A549 treated with DMSO at 1 μM for 4 hours (cell line): ENCODE results near the gene DNAJC7. TPM values are rescaled to one million over a fixed set of nuclear protein-coding genes. Genes with fewer than 3 reads are reported as not detected.

ENCODE experiments used
- total RNA-seq: library from RNA; stranded (reverse); fragments of 200-300 nt; extraction: Qiagen RNA extraction; gene quantifications from 5 replicates; pipeline ENCODE4 v1.2.3, GENCODE V29; 2022; ENCODE audit warnings: low read depth

DNAJC7 gene
- 106 to 129 TPM (median 121 TPM) in 5 replicates for total RNA-seq

GRCh38 chr17:42016941-42017865 is at the start of gene DNAJC7:
TSS of gene DNAJC7 (minus strand) at chr17:42017439. CDS start at chr17:42017416, 23 bp downstream.

GRCh38 chr17:42050393-42051012 is 33.3 kb upstream of the DNAJC7 start, which contains the start of gene C17orf113:
TSS of gene C17orf113 (minus strand) at chr17:42050601. CDS start at chr17:42043376, 7,225 bp downstream.

GRCh38 chr17:42019509-42020404 is 2.5 kb upstream of the DNAJC7 start, which contains the start of gene NKIRAS2:
TSS of gene NKIRAS2 (plus strand) at chr17:42020090. CDS start at chr17:42021578, 1,488 bp downstream.

GRCh38 chr17:41966463-41967140 is 50.6 kb downstream of the DNAJC7 start, which contains the start of gene CNP:
TSS of gene CNP (plus strand) at chr17:41966795. CDS start at chr17:41966885, 90 bp downstream.

GRCh38 chr17:41930009-41930832 is 87.0 kb downstream of the DNAJC7 start, which contains the start of gene ODAD4:
TSS of gene ODAD4 (plus strand) at chr17:41930617. CDS start at chr17:41930724, 107 bp downstream.

Other genes with a start within 250 kb of the DNAJC7 start
- gene JUP, start 230.7 kb downstream of the DNAJC7 start, total RNA-seq, result 90.4 to 127 TPM (median 110 TPM) in 5 replicates
- 35.3 to 39.9 TPM (median 36.1 TPM) in 5 replicates for gene P3H4, start 205.5 kb downstream of the DNAJC7 start, total RNA-seq
- 95.7 to 118 TPM (median 108 TPM) in 5 replicates for gene FKBP10, start 204.4 kb downstream of the DNAJC7 start, total RNA-seq
- gene NT5C3B, start 181.2 kb downstream of the DNAJC7 start, total RNA-seq, result 104 to 117 TPM (median 110 TPM) in 5 replicates
- 0.05 to 0.22 TPM (median 0.10 TPM) in 5 replicates for gene KLHL10, start 179.6 kb downstream of the DNAJC7 start, total RNA-seq
- 3.3 to 5.4 TPM (median 4.7 TPM) in 5 replicates for gene KLHL11, start 152.0 kb downstream of the DNAJC7 start, total RNA-seq
- gene ACLY, start 98.5 kb downstream of the DNAJC7 start, total RNA-seq, result 286 to 343 TPM (median 313 TPM) in 5 replicates
- 1.1 to 1.7 TPM (median 1.4 TPM) in 5 replicates for gene ODAD4, start 86.8 kb downstream of the DNAJC7 start, total RNA-seq
- gene CNP, start 50.6 kb downstream of the DNAJC7 start, total RNA-seq, result 63.1 to 79.7 TPM (median 74.2 TPM) in 5 replicates
- gene NKIRAS2, start 2.7 kb upstream of the DNAJC7 start, total RNA-seq, result 44.0 to 50.4 TPM (median 47.4 TPM) in 5 replicates
- 0.52 to 0.77 TPM (median 0.63 TPM) in 5 replicates for gene C17orf113, start 33.2 kb upstream of the DNAJC7 start, total RNA-seq
- 0.11 to 0.45 TPM (median 0.24 TPM) in 5 replicates for gene ZNF385C, start 81.0 kb upstream of the DNAJC7 start, total RNA-seq
- 0.32 to 0.55 TPM (median 0.37 TPM) in 5 replicates for gene DHX58, start 95.3 kb upstream of the DNAJC7 start, total RNA-seq
- 40.1 to 60.3 TPM (median 53.1 TPM) in 5 replicates for gene KAT2A, start 103.9 kb upstream of the DNAJC7 start, total RNA-seq
- gene HSPB9, start 105.4 kb upstream of the DNAJC7 start, total RNA-seq, result not detected in 5 replicates
- 239 to 275 TPM (median 258 TPM) in 5 replicates for gene RAB5C, start 137.6 kb upstream of the DNAJC7 start, total RNA-seq
- gene KCNH4, start 163.7 kb upstream of the DNAJC7 start, total RNA-seq, result 0.31 to 0.60 TPM (median 0.44 TPM) in 5 replicates
- gene HCRT, start 168.0 kb upstream of the DNAJC7 start, total RNA-seq, result 0.32 TPM in 1 of 5 replicates, not detected in the others
- gene GHDC, start 177.1 kb upstream of the DNAJC7 start, total RNA-seq, result 19.4 to 22.0 TPM (median 20.4 TPM) in 5 replicates